Stomach (tissue), 4 donors: ENCODE measurements around the gene HNRNPAB.

ENCODE experiments used
- EP300 ChIP-seq: sonication (generic); formaldehyde crosslinking; IDR thresholded peaks from one replicate; pipeline ENCODE4 v1.6.1; 2017; ENCODE audit warnings: antibody characterized with exemption
- POLR2A ChIP-seq, 4 donors: fragments of 450-650 bp; IDR thresholded peaks; one replicate each; pipeline ENCODE4 v1.6.1; 2016; ENCODE audit warnings: antibody characterized with exemption in 4 of 4, control low read depth in 2 of 4, mild to moderate bottlenecking in 1 of 4, moderate library complexity in 1 of 4
- POLR2AphosphoS5 ChIP-seq, 3 donors: sonication (generic); formaldehyde crosslinking; IDR thresholded peaks; one replicate each; pipeline ENCODE4 v1.6.1; 2016; ENCODE audit warnings: antibody characterized with exemption in 3 of 3
- TF ChIP-seq, protein P1 (sequence below), 7 experiments: fragments of 450-650 bp in 4 of 7; fragments of 200-600 bp in 3 of 7; sonication (generic) in 3 of 7; IDR thresholded peaks; one replicate each; pipeline ENCODE4 v1.5.1; 2016 to 2019; ENCODE audit warnings: antibody characterized with exemption in 7 of 7, control low read depth in 2 of 7, mild to moderate bottlenecking in 1 of 7

DNA sequence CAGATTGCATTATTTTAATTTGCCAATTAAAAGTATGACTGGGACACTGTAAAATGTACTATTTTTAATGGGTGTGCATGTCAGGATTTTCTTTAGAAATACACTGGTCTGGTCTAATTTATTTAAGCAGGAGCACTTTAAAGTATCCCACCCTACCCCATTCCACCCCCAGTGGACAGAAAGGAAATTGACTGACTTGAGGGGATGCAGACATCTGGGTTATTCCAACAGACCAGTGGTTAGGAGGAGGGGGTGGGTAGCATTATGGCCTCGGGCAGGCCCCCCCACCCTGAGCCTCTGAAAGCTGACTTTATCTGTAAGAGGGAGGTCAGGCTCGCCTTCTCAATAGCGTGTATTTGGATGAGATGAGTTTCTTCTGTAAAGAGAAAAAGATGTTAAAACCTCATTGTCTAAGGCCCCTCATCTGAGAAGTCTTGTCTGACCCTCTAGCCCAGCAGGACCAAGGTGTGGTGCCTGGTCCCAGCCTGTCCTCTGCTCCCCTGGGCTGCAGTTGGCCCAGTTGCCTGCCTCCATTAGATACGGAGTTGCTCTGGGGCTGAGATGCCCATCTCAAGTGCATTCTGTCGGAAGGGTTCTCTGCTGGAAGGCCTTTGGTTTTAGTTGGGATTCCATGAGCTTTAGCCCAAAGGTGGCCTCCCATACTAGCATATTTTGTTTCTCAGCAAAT lies 4.4 kb downstream of the HNRNPAB start:
- TF ChIP-seq POLR2AphosphoS5 (IDR thresholded peaks at IDR 0.05): no peak
- TF ChIP-seq, protein P1, sequence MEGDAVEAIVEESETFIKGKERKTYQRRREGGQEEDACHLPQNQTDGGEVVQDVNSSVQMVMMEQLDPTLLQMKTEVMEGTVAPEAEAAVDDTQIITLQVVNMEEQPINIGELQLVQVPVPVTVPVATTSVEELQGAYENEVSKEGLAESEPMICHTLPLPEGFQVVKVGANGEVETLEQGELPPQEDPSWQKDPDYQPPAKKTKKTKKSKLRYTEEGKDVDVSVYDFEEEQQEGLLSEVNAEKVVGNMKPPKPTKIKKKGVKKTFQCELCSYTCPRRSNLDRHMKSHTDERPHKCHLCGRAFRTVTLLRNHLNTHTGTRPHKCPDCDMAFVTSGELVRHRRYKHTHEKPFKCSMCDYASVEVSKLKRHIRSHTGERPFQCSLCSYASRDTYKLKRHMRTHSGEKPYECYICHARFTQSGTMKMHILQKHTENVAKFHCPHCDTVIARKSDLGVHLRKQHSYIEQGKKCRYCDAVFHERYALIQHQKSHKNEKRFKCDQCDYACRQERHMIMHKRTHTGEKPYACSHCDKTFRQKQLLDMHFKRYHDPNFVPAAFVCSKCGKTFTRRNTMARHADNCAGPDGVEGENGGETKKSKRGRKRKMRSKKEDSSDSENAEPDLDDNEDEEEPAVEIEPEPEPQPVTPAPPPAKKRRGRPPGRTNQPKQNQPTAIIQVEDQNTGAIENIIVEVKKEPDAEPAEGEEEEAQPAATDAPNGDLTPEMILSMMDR (IDR thresholded peaks at IDR 0.05): no peak
- no peak for TF ChIP-seq POLR2A (IDR thresholded peaks at IDR 0.05)
- no peak for TF ChIP-seq EP300
